GM19397 (cell line): Measurements from ENCODE around the gene DSC2.
"Not testable (repeated sequence)": the region's sequence is repeated elsewhere in the genome, so short reads cannot be mapped to it uniquely, and the experiment has no call there.

Source experiments
- ATAC-seq: cut with Tn5 transposase; IDR thresholded peaks from one replicate; pipeline ENCODE4 v1.9.1; 2021; ENCODE audit warnings: mild to moderate bottlenecking, moderate library complexity; ENCODE audit not compliant: unreplicated experiment

Gene DSC2

GRCh38 chr18:31102025-31102684, at the start of gene DSC2:
TSS of gene DSC2 (minus strand) at chr18:31102421. CDS start at chr18:31101971, 450 bp downstream.
- no peak for ATAC-seq

- no peak for ATAC-seq
Measured at GRCh38 chr18:31149351-31149750, 47.1 kb upstream of the DSC2 start.

GRCh38 chr18:31148600-31148999, 46.4 kb upstream of the DSC2 start:
- ATAC-seq, result no peak

GRCh38 chr18:31146809-31147208, 44.6 kb upstream of the DSC2 start:
- ATAC-seq, result no peak

- ATAC-seq, result no peak
Measured at GRCh38 chr18:31143025-31143424, 40.8 kb upstream of the DSC2 start.

GRCh38 chr18:31138709-31139108, 36.5 kb upstream of the DSC2 start:
- ATAC-seq, result no peak

- ATAC-seq, result no peak
Measured at GRCh38 chr18:31134988-31135529, 32.8 kb upstream of the DSC2 start.

- no peak for ATAC-seq
Measured at GRCh38 chr18:31129398-31130115, 27.3 kb upstream of the DSC2 start.

- ATAC-seq, result no peak
Measured at GRCh38 chr18:31125878-31126277, 23.7 kb upstream of the DSC2 start.

GRCh38 chr18:31123125-31123524, 20.9 kb upstream of the DSC2 start:
- not testable (repeated sequence) for ATAC-seq

- no peak for ATAC-seq
Measured at GRCh38 chr18:31120594-31120993, 18.4 kb upstream of the DSC2 start.

- no peak for ATAC-seq
Measured at GRCh38 chr18:31116853-31117595, 14.8 kb upstream of the DSC2 start.

GRCh38 chr18:31112804-31113203, 10.6 kb upstream of the DSC2 start:
- no peak for ATAC-seq

- no peak for ATAC-seq
Measured at GRCh38 chr18:31105733-31106132, 3.5 kb upstream of the DSC2 start.

GRCh38 chr18:31104444-31104843, 2.2 kb upstream of the DSC2 start:
- no peak for ATAC-seq

- ATAC-seq, result no peak
Measured at GRCh38 chr18:31103423-31103822, 1.2 kb upstream of the DSC2 start.

- ATAC-seq, result no peak
Measured at GRCh38 chr18:31102941-31103340, 720 bp upstream of the DSC2 start.

GRCh38 chr18:31101183-31102024, 817 bp downstream of the DSC2 start:
- no peak for ATAC-seq

- ATAC-seq, result no peak
Measured at GRCh38 chr18:31100436-31101182, 1.6 kb downstream of the DSC2 start.
